HG03469 (cell line): ENCODE results near the gene ZNF710.
A peak's percentile ranks its signal among the peaks of the same experiment; 100 is the strongest.

Source experiments
- ATAC-seq: cut with Tn5 transposase; IDR thresholded peaks from one replicate; pipeline ENCODE4 v1.9.1; 2021; ENCODE audit warnings: mild to moderate bottlenecking, moderate library complexity, moderate number of reproducible peaks; ENCODE audit not compliant: unreplicated experiment

Gene ZNF710

GRCh38 chr15:90016721-90017120, 15.6 kb downstream of the ZNF710 start:
- no peak for ATAC-seq

GRCh38 chr15:90018216-90018831, 17.2 kb downstream of the ZNF710 start:
- no peak for ATAC-seq

GRCh38 chr15:90019611-90020010, 18.5 kb downstream of the ZNF710 start:
- ATAC-seq = no peak

GRCh38 chr15:90020021-90020735, 19.1 kb downstream of the ZNF710 start:
- ATAC-seq = no peak

- ATAC-seq = no peak
Measured at GRCh38 chr15:90020936-90021507, 19.9 kb downstream of the ZNF710 start.

- no peak for ATAC-seq
Measured at GRCh38 chr15:90022345-90022744, 21.2 kb downstream of the ZNF710 start.

GRCh38 chr15:90022905-90023700, 22.0 kb downstream of the ZNF710 start:
- no peak for ATAC-seq

- ATAC-seq = no peak
Measured at GRCh38 chr15:90024406-90024805, 23.3 kb downstream of the ZNF710 start.

GRCh38 chr15:90025489-90026033, 24.4 kb downstream of the ZNF710 start:
- ATAC-seq = no peak

GRCh38 chr15:90028376-90028944, 27.3 kb downstream of the ZNF710 start:
- ATAC-seq = no peak

- no peak for ATAC-seq
Measured at GRCh38 chr15:90029024-90029423, 27.9 kb downstream of the ZNF710 start.

GRCh38 chr15:90030376-90030775, 29.3 kb downstream of the ZNF710 start:
- no peak for ATAC-seq

- peak; percentile 78 for ATAC-seq
Measured at GRCh38 chr15:90031231-90031791, 30.2 kb downstream of the ZNF710 start.

- no peak for ATAC-seq
Measured at GRCh38 chr15:90033006-90033405, 31.9 kb downstream of the ZNF710 start.

GRCh38 chr15:90033448-90033847, 32.3 kb downstream of the ZNF710 start:
- no peak for ATAC-seq

- ATAC-seq = no peak
Measured at GRCh38 chr15:90035095-90035839, 34.1 kb downstream of the ZNF710 start.

GRCh38 chr15:90035840-90036230, 34.7 kb downstream of the ZNF710 start:
- ATAC-seq = no peak

GRCh38 chr15:90036343-90036742, 35.2 kb downstream of the ZNF710 start:
- no peak for ATAC-seq

GRCh38 chr15:90036806-90037510, 35.8 kb downstream of the ZNF710 start:
- ATAC-seq = no peak
